ENCODE data around the gene GPX1.
"Not testable (repeated sequence)": the region's sequence is repeated elsewhere in the genome, so short reads cannot be mapped to it uniquely, and the experiment has no call there.

GPX1 gene

DNA sequence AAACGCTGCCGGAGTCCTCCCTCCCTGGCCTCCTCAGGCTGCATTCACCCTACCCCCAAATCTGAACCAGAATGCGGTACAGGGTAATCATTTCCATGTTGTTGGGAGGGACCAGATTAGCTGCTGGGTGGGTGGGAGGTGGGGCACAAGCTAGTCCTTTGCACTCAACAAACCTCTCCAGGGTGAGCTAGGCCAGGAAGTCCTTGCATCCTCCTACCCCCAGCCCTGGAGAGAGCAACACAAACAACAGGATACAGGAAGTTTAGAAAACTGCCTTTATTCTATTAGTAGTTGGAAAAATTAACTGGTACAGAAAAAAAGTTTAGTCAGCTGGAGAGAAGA, 702 bp upstream of the GPX1 start:
- no peak for TF ChIP-seq CTCF (IDR thresholded peaks at IDR 0.05; ENCODE audit: low read depth, low read length, missing control alignments)
- peak; percentile 49 for DNase-seq (ENCODE audit: extremely low read depth, low read depth)
- peak overlapping the region; percentile 86 for H3K4me3 ChIP-seq (replicated peaks; ENCODE audit: low read depth, low read length)

- DNase-seq (ENCODE audit: extremely low read depth, low read depth), result peak; percentile 52
Measured at GRCh38 chr3:49357443-49358216, 523 bp downstream of the GPX1 start.

GRCh38 chr3:49357095-49357442, 1.1 kb downstream of the GPX1 start:
- peak overlapping the region; percentile 86 for H3K4me3 ChIP-seq (replicated peaks; ENCODE audit: low read depth, low read length)
- not testable (repeated sequence) for DNase-seq (ENCODE audit: extremely low read depth, low read depth)

More at GRCh38 chr3:49357443-49358216, 523 bp downstream of the GPX1 start:
- H3K4me3 ChIP-seq (replicated peaks; ENCODE audit: low read depth, low read length), result peak overlapping the region; percentile 86

- TF ChIP-seq CTCF (IDR thresholded peaks at IDR 0.05; ENCODE audit: low read depth, low read length, missing control alignments), result no peak
- H3K4me3 ChIP-seq (replicated peaks; ENCODE audit: low read depth, low read length), result no peak overlapping the region
- no peak for DNase-seq (ENCODE audit: extremely low read depth, low read depth)
Measured at GRCh38 chr3:49352890-49353421, 5.2 kb downstream of the GPX1 start.

DNA sequence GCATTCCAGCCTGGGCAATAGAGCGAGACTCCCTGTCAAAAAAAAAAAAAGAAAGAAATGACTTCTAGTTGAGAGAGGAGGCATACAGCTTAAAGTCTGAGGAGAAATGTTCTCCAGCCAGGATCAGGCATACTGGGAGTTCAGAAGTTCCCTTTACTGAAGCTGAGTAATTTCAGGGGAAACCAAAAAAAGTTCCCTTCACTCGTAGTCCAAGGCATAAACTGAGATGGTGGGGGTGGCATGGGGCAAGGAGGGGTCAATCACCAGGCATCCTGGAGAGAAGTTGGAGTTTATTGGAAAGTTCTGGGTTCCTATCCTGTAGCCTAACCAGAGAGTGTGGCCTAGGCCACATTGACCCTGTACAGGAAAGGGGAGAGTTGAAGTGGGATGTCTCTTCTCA, 5.9 kb downstream of the GPX1 start:
- no peak for TF ChIP-seq CTCF (IDR thresholded peaks at IDR 0.05; ENCODE audit: low read depth, low read length, missing control alignments)
- H3K4me3 ChIP-seq (replicated peaks; ENCODE audit: low read depth, low read length), result no peak overlapping the region
- no peak for DNase-seq (ENCODE audit: extremely low read depth, low read depth)

DNA sequence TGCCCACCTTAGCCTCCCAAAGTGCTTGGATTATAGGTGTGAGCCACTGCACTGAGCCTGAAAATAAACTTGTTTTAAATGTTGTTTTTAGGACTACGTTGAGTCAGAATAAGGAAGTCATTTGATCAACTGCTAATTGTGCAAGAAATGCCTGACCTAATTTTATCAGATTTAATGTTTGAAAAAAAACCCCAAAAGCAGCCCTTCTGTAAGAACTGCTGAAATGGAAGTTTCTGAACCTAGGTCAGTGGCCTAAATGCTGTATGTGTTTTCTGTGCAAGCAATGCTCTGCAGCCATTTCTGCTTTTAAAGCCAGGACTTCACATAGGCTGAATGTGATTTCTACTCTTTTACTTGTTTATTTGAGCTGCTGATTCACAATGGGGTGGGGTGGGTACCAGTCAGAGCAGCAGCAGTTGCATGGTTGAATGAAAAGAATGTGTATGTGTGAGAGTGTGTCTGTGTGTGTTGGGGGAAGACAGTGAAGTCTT, 6.6 kb downstream of the GPX1 start:
- DNase-seq (ENCODE audit: extremely low read depth, low read depth), result no peak
- H3K4me3 ChIP-seq (replicated peaks; ENCODE audit: low read depth, low read length), result no peak overlapping the region
- TF ChIP-seq CTCF (IDR thresholded peaks at IDR 0.05; ENCODE audit: low read depth, low read length, missing control alignments), result no peak

DNA sequence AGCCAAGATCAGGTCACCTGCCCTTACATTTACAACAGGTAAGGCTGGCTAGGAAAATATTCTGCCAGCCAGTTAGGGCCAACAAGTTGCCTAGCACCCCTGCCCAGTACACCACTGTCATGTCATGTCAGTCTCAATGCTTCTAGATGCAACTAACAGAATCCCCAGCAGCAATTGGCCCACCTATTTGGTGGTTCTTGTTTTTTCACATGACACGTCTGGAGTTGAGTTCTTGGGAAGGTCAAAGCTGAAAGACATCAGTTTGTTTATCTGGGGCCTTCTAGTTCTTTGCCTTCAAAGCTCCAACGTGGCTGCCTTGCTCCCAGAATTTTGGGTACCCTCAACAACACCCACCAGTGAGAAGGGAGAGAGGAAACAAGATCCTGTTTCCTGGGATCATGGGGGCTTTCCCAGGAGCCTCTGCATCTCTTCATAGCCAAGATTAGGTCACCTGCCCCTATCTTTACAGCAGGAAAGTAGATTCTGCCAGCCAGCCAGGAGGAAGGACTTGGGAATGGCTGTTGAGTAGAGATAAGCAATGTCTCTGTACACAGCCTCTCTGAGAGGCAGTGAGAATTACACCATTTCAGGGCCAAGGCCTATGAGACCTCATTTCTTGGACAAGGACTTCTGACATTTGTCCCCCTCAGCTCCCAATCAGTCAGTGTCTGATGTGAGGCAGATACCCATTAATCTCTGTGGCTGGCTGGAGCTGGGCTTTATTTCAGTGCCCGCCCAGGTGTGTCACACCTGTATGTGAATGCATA, 8.6 kb downstream of the GPX1 start:
- DNase-seq (ENCODE audit: extremely low read depth, low read depth), result no peak
- H3K4me3 ChIP-seq (replicated peaks; ENCODE audit: low read depth, low read length), result no peak overlapping the region
- no peak for TF ChIP-seq CTCF (IDR thresholded peaks at IDR 0.05; ENCODE audit: low read depth, low read length, missing control alignments)

GRCh38 chr3:49348361-49348760, 9.8 kb downstream of the GPX1 start:
- not testable (repeated sequence) for H3K4me3 ChIP-seq (replicated peaks; ENCODE audit: low read depth, low read length); DNase-seq (ENCODE audit: extremely low read depth, low read depth)

Measured in HFF-Myc (cell line).